ENCODE measurements around the gene DUSP2. TPM values are rescaled to one million over a fixed set of nuclear protein-coding genes. Genes with fewer than 3 reads are reported as not detected.

The DUSP2 gene
- total and polyA plus RNA-seq, 8 donors = 3.6 to 9.4 (median 6.0) TPM

DNA sequence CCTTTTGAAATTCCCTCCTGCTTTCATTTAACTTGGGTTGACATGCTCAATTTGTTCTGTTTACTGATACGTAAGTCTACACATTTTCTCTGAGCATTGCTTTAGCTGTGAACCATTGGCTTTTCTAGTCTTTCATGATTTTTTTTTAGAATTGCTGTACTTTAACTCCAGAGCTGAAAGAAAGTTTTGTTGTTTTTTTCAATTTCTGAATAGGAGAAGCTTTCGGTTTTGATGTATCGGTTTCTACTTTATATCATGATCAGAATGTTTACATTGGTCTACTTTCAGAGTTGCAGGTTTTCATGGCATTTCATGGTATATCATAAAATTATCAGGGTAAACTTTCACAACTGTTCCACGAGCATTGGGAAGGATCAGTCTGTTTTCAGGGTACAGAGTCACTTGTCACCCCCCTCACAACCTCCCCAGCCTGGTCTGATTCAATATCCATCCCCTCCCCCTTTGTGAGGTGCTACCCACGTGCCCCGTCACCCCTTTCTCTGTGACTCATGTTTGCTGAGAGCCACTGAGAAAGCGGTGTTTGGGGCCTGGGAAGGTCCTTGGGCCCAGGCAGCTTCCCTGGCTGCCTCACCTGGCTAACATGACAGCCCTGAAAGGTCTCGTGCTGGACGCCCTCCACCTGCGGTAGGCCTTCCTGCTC is 14.0 kb downstream of the DUSP2 start:
- Histone ChIP-seq H3K4me1 (no peaks in the 10 kb centered on the region), H3K27me3 (peaks cover 0 to 9% (median 0%) of the 10 kb centered on the region in 3 donors), H3K36me3 (no peaks in the 10 kb centered on the region), H3K4me3 (no peak overlapping the region), H3K27ac (no peak overlapping the region), H3K9me3 (no peaks in the 10 kb centered on the region)
- 52 to 61% (median 59%) methylated on average over 10 of the region's 10 CpGs for WGBS, 5 donors
- TF ChIP-seq POLR2AphosphoS5 (IDR thresholded peaks at IDR 0.05) (no peak), POLR2A (IDR thresholded peaks at IDR 0.05) (no peak), CTCF (IDR thresholded peaks at IDR 0.05) (no peak), EP300 (IDR thresholded peaks at IDR 0.05) (no peak)
- intact Hi-C loops (cut with DNase I; ENCODE audit: low total_unique reads) = no loop called here
- no peak for DNase-seq

GRCh38 chr2:96130483-96130882 is 14.8 kb downstream of the DUSP2 start:
- Histone ChIP-seq H3K4me1 (no peaks in the 10 kb centered on the region), H3K9me3 (no peaks in the 10 kb centered on the region), H3K36me3 (no peaks in the 10 kb centered on the region), H3K27ac (no peak overlapping the region), H3K27me3 (peaks cover 0 to under 1% (median 0%) of the 10 kb centered on the region in 3 donors), H3K4me3 (no peak overlapping the region)
- no peak for DNase-seq
- TF ChIP-seq POLR2AphosphoS5 (IDR thresholded peaks at IDR 0.05) (no peak), CTCF (IDR thresholded peaks at IDR 0.05) (no peak), POLR2A (IDR thresholded peaks at IDR 0.05) (no peak), EP300 (IDR thresholded peaks at IDR 0.05) (no peak)
- 90 to 94% (median 92%) methylated on average over 4 of the region's 4 CpGs for WGBS, 5 donors
- intact Hi-C loops (cut with DNase I; ENCODE audit: low total_unique reads) = no loop called here

DNA sequence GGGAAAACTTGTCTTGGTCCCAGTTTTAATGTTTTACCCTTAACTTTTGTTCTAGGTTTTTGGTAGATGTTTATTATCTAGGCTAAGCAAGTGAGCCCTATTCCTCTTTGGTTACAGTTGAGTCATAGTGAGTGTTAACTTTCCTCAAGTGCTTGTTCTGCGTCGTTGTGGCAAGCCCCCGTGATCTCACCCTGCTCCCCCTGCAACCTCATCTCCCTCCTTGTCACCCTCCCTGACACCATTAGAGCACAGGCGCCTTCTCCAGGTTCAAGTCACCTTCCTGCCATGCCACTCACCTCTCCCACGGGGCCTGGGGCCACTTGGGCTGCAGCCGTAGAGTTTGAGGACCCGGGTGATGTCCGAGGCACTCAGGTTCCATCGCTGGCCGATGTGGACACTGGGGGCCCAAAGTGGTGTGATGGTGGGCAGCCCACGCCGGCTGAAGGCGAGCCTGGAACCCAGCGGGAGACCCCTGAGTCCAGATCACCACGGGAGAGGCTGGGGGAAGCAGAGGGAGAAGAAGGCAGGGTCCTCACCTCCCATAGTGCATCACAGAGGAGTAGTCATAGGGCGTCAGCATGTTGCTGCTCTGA is 15.6 kb downstream of the DUSP2 start:
- no peak for TF ChIP-seq EP300 (IDR thresholded peaks at IDR 0.05)
- no peak for TF ChIP-seq POLR2A (IDR thresholded peaks at IDR 0.05)
- no peak for TF ChIP-seq POLR2AphosphoS5 (IDR thresholded peaks at IDR 0.05)
- no peak for TF ChIP-seq CTCF (IDR thresholded peaks at IDR 0.05)
- intact Hi-C loops (cut with DNase I; ENCODE audit: low total_unique reads) = no loop called here
- WGBS, 5 donors = 82 to 90% (median 86%) methylated on average over 16 of the region's 16 CpGs

GRCh38 chr2:96128456-96128855 is 16.8 kb downstream of the DUSP2 start:
- Histone ChIP-seq H3K4me3 (no peak overlapping the region), H3K27me3 (peaks cover 0 to 1% (median 0%) of the 10 kb centered on the region in 3 donors), H3K4me1 (no peaks in the 10 kb centered on the region), H3K27ac (no peak overlapping the region), H3K9me3 (no peaks in the 10 kb centered on the region), H3K36me3 (no peaks in the 10 kb centered on the region)
- no peak for DNase-seq
- TF ChIP-seq POLR2A (IDR thresholded peaks at IDR 0.05) = no peak
- TF ChIP-seq EP300 (IDR thresholded peaks at IDR 0.05) = no peak
- no peak for TF ChIP-seq POLR2AphosphoS5 (IDR thresholded peaks at IDR 0.05)
- TF ChIP-seq CTCF (IDR thresholded peaks at IDR 0.05) = no peak
- 88 to 91% (median 88%) methylated on average over 6 of the region's 6 CpGs for WGBS, 5 donors
- intact Hi-C loops (cut with DNase I; ENCODE audit: low total_unique reads) = no loop called here

More for the DNA sequence above, 15.6 kb downstream of the DUSP2 start:
- Histone ChIP-seq H3K9me3 (no peaks in the 10 kb centered on the region), H3K4me3 (no peak overlapping the region), H3K4me1 (no peaks in the 10 kb centered on the region), H3K27me3 (no peaks in the 10 kb centered on the region), H3K27ac (no peak overlapping the region), H3K36me3 (no peaks in the 10 kb centered on the region)
- no peak for DNase-seq
